HFF-Myc (cell line): Measurements from ENCODE around the gene FAM221B.

ENCODE experiments used
- DNase-seq: peaks from one replicate; pipeline ENCODE4 v3.0.0-alpha.2; 2011; ENCODE audit warnings: low read depth; ENCODE audit errors: extremely low read depth
- H3K4me3 ChIP-seq: replicated peaks from 2 replicates; pipeline ENCODE4 v1.5.1; 2011; ENCODE audit warnings: low read depth, mild to moderate bottlenecking, control low read depth, low read length
- TF ChIP-seq, protein P1 (sequence below): IDR thresholded peaks from 2 replicates; pipeline ENCODE4 v1.5.1; 2012; ENCODE audit warnings: mild to moderate bottlenecking, low read depth, low read length, control low read depth; ENCODE audit errors: missing control alignments

The FAM221B gene

GRCh38 chr9:35867538-35867937 lies 39.0 kb upstream of the FAM221B start:
- no peak overlapping the region for H3K4me3 ChIP-seq
- DNase-seq, result no peak
- TF ChIP-seq, protein P1, sequence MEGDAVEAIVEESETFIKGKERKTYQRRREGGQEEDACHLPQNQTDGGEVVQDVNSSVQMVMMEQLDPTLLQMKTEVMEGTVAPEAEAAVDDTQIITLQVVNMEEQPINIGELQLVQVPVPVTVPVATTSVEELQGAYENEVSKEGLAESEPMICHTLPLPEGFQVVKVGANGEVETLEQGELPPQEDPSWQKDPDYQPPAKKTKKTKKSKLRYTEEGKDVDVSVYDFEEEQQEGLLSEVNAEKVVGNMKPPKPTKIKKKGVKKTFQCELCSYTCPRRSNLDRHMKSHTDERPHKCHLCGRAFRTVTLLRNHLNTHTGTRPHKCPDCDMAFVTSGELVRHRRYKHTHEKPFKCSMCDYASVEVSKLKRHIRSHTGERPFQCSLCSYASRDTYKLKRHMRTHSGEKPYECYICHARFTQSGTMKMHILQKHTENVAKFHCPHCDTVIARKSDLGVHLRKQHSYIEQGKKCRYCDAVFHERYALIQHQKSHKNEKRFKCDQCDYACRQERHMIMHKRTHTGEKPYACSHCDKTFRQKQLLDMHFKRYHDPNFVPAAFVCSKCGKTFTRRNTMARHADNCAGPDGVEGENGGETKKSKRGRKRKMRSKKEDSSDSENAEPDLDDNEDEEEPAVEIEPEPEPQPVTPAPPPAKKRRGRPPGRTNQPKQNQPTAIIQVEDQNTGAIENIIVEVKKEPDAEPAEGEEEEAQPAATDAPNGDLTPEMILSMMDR, result no peak

- TF ChIP-seq, protein P1, result no peak
Observed at GRCh38 chr9:35864695-35865255, 36.2 kb upstream of the FAM221B start.

DNA sequence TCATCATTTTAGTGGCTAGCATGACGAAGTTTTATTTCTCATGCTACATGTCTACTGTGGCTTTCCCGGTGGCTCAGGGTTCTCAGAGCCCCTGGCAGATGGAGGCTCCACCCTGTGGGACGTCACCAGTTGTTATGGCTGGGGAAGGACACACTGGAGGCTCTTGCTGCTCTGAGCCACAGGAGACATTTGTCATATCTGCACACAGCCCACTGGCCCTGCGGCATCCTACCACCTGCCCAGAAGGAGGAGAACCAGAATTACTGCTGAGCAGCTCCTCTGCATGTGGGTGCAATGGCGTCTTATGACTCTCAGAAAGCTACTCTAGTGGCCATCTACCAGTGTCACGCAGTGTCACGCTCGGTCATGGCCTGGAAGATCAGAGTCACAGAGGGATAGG lies 35.1 kb upstream of the FAM221B start:
- H3K4me3 ChIP-seq, result no peak overlapping the region
- TF ChIP-seq, protein P1, result no peak
- DNase-seq, result no peak

More at GRCh38 chr9:35864695-35865255, 36.2 kb upstream of the FAM221B start:
- no peak overlapping the region for H3K4me3 ChIP-seq
- no peak for DNase-seq

- TF ChIP-seq, protein P1, result no peak
- H3K4me3 ChIP-seq, result no peak overlapping the region
Observed at GRCh38 chr9:35862328-35862727, 33.8 kb upstream of the FAM221B start.

DNA sequence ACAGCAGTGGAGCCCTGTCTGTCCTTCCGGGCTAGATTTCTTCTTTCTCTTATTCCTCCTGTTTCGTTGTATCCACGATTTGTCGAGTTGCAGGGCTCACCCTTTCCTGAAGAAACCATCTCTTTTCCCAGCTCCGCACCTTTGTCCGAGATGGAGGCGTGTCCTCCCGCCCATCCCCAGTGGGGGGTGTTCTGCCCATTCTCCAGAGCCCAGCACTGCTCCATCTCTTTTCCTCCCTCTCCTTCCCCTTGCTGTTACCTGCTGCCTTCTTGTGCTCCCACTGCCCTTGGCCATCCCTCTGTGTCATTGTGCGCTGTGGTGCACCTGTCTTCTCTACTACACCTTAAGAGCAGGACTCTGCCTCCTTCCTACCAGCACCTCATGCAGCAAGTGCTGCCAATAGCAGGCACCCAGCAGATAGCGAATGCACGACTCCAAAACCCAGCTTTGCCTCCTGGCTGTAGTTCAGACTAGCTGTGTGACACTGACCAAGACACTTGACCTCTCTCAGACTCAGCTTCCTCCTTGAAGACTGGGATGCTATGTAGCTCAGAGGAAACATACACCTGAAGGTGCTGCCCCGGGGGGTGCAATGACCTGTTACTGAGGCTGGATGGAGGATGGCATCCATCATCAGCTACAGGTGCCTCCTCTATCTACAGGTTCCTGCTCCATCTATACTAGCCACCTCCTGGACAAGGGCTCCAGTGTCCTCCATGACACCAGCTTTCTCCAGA lies 32.8 kb upstream of the FAM221B start:
- TF ChIP-seq, protein P1, result no peak
- no peak for DNase-seq
- no peak overlapping the region for H3K4me3 ChIP-seq

More at GRCh38 chr9:35862328-35862727, 33.8 kb upstream of the FAM221B start:
- DNase-seq, result no peak

DNA sequence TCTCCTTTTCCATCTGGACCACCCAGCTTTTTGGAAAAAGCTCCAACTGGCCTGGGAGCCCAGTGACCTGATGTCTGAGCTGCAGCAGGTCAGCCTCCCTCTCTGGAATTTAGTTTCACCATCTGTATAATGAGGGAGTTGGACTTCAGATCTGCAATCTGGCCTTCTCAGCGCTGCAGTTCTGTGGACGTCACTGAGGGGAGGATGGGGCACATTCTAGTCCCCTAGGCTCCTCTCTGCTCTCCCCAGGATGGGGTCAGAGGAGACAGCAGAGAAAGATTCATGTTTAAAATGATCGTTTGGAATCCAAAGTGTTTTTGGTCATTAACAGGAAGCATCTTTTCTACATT lies 31.4 kb upstream of the FAM221B start:
- TF ChIP-seq, protein P1, result no peak
- DNase-seq, result no peak
- H3K4me3 ChIP-seq, result no peak overlapping the region
